ENCODE data around the gene MGRN1.

DNA sequence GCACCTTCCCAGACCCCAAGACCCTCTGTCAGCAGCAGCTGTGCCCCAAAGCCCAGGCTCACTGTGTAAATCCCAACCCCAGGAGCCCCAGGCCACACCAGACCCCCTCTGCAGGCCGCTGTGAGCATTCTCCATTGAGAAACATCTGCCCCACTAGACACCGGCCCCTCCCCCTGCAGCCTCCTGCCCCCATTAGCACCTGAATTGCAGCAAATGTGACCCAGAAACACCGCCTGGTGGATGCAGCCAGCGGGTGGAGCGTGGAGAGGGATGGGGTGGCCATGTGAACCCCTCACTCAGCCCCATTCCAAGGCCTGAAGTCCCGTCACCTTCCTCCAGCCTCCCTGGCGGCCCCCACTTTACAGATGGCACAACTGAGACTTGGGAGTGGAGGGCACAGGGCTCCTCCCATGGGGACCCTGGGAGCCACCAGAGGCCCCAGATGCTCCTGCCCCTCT, 12.1 kb upstream of the MGRN1 start:
- TF ChIP-seq EP300 (IDR thresholded peaks at IDR 0.05) = no peak
- TF ChIP-seq POLR2AphosphoS5 (IDR thresholded peaks at IDR 0.05) = no peak
